HG03520 (cell line): ENCODE measurements around the gene ZBTB42.

Source experiments
- ATAC-seq: cut with Tn5 transposase; IDR thresholded peaks from one replicate; pipeline ENCODE4 v1.9.1; 2021; ENCODE audit warnings: mild to moderate bottlenecking, moderate library complexity; ENCODE audit not compliant: unreplicated experiment

The ZBTB42 gene

GRCh38 chr14:104800771-104801519 lies at the start of gene ZBTB42:
Gene ZBTB42 (plus strand): TSS chr14:104801101. CDS start chr14:104801198, 97 bp downstream.
- peak; percentile 33 for ATAC-seq

GRCh38 chr14:104751539-104752422 lies 49.1 kb upstream of the ZBTB42 start:
- no peak for ATAC-seq

GRCh38 chr14:104752423-104752734 lies 48.5 kb upstream of the ZBTB42 start:
- peak; percentile 2 for ATAC-seq

GRCh38 chr14:104752735-104753527 lies 48.0 kb upstream of the ZBTB42 start, which contains the start of gene SIVA1:
Gene SIVA1 (plus strand): TSS chr14:104753147. CDS start chr14:104753202, 55 bp downstream.
- ATAC-seq, result peak; percentile 87

GRCh38 chr14:104753528-104754212 lies 47.2 kb upstream of the ZBTB42 start:
- no peak for ATAC-seq

GRCh38 chr14:104754213-104754851 lies 46.6 kb upstream of the ZBTB42 start:
- ATAC-seq, result no peak

- no peak for ATAC-seq
Observed at GRCh38 chr14:104755621-104756020, 45.3 kb upstream of the ZBTB42 start.

- ATAC-seq, result no peak
Observed at GRCh38 chr14:104756477-104757237, 44.2 kb upstream of the ZBTB42 start.

GRCh38 chr14:104757238-104757585 lies 43.7 kb upstream of the ZBTB42 start:
- no peak for ATAC-seq

GRCh38 chr14:104757681-104758392 lies 43.1 kb upstream of the ZBTB42 start:
- no peak for ATAC-seq

GRCh38 chr14:104758981-104759969 lies 41.6 kb upstream of the ZBTB42 start:
- ATAC-seq, result no peak

GRCh38 chr14:104765517-104765916 lies 35.4 kb upstream of the ZBTB42 start:
- no peak for ATAC-seq

GRCh38 chr14:104766256-104766862 lies 34.5 kb upstream of the ZBTB42 start:
- no peak for ATAC-seq

GRCh38 chr14:104766863-104767633 lies 33.9 kb upstream of the ZBTB42 start:
- ATAC-seq, result no peak

GRCh38 chr14:104767634-104767918 lies 33.3 kb upstream of the ZBTB42 start:
- ATAC-seq, result no peak

GRCh38 chr14:104768437-104769323 lies 32.2 kb upstream of the ZBTB42 start:
- ATAC-seq, result peak; percentile 68
